A549 (cell line): ENCODE measurements around the gene PTBP1.

Experiments
- EHMT2 ChIP-seq: fragments of 200-600 bp; sonication (generic); IDR thresholded peaks from 2 replicates; pipeline ENCODE4 v1.6.1; 2016; ENCODE audit warnings: antibody characterized with exemption, low read depth, mild to moderate bottlenecking, moderate library complexity
- ESRRA ChIP-seq: fragments of 150-350 bp; IDR thresholded peaks from 2 replicates; pipeline ENCODE4 v1.6.1; 2014; ENCODE audit warnings: mild to moderate bottlenecking, low read length, borderline replicate concordance
- JUN ChIP-seq, 2 experiments: fragments of >200 bp; sonication (Bioruptor Twin); formaldehyde crosslinking; IDR thresholded peaks; 2 replicates in 1 of 2; 3 replicates in 1 of 2; pipeline ENCODE4 v1.6.1; 2016 to 2017
- MAZ ChIP-seq: fragments of 150-350 bp; IDR thresholded peaks from 2 replicates; pipeline ENCODE4 v1.6.1; 2014; ENCODE audit warnings: antibody characterized with exemption, low read depth, low read length, borderline replicate concordance
- NFE2L2 ChIP-seq: fragments of 150-350 bp; conservative IDR thresholded peaks from 2 replicates; pipeline ENCODE4 v1.6.1; 2014; ENCODE audit warnings: low read length
- PBX3 ChIP-seq: IDR thresholded peaks from 2 replicates; pipeline ENCODE4 v1.6.1; 2012
- POLR2A ChIP-seq: IDR thresholded peaks from 2 replicates; pipeline ENCODE4 v1.6.1; 2012; ENCODE audit warnings: mild to moderate bottlenecking, low read length
- RAD21 ChIP-seq, 2 experiments: fragments of >200 bp in 1 of 2; sonication (Bioruptor Twin) in 1 of 2; formaldehyde crosslinking in 1 of 2; IDR thresholded peaks in 1 of 2; conservative IDR thresholded peaks in 1 of 2; 2 replicates in 1 of 2; 3 replicates in 1 of 2; pipeline ENCODE4 v1.6.1; 2012 to 2018; ENCODE audit warnings: inconsistent platforms in 1 of 2
- RCOR1 ChIP-seq: fragments of 150-350 bp; IDR thresholded peaks from 2 replicates; pipeline ENCODE4 v1.6.1; 2014; ENCODE audit warnings: antibody characterized with exemption, low read length, low read depth
- REST ChIP-seq: fragments of 200-600 bp; sonication (generic); IDR thresholded peaks from 2 replicates; pipeline ENCODE4 v1.6.1; 2016; ENCODE audit warnings: antibody characterized with exemption, mild to moderate bottlenecking, moderate library complexity
- RFX5 ChIP-seq: fragments of 450-650 bp; IDR thresholded peaks from 2 replicates; pipeline ENCODE4 v1.7.1; 2014; ENCODE audit warnings: antibody characterized with exemption, mild to moderate bottlenecking, moderate library complexity
- RNF2 ChIP-seq: fragments of 200-600 bp; sonication (generic); IDR thresholded peaks from 2 replicates; pipeline ENCODE4 v1.6.1; 2016; ENCODE audit warnings: low read depth, mild to moderate bottlenecking, antibody characterized with exemption, moderate library complexity, borderline replicate concordance
- ZSCAN20 ChIP-seq: fragments of 250-450 bp; sonication (Bioruptor Pico); IDR thresholded peaks from 2 replicates; pipeline ENCODE4 v1.8.0; 2022; ENCODE audit warnings: mild to moderate bottlenecking, moderate library complexity
- TF ChIP-seq, protein P1 (sequence below): fragments of >200 bp; sonication (Bioruptor Twin); formaldehyde crosslinking; IDR thresholded peaks from 3 replicates; pipeline ENCODE4 v1.5.1; 2016

GRCh38 chr19:787536-787935, 9.7 kb upstream of the PTBP1 start:
- TF ChIP-seq, protein P1, sequence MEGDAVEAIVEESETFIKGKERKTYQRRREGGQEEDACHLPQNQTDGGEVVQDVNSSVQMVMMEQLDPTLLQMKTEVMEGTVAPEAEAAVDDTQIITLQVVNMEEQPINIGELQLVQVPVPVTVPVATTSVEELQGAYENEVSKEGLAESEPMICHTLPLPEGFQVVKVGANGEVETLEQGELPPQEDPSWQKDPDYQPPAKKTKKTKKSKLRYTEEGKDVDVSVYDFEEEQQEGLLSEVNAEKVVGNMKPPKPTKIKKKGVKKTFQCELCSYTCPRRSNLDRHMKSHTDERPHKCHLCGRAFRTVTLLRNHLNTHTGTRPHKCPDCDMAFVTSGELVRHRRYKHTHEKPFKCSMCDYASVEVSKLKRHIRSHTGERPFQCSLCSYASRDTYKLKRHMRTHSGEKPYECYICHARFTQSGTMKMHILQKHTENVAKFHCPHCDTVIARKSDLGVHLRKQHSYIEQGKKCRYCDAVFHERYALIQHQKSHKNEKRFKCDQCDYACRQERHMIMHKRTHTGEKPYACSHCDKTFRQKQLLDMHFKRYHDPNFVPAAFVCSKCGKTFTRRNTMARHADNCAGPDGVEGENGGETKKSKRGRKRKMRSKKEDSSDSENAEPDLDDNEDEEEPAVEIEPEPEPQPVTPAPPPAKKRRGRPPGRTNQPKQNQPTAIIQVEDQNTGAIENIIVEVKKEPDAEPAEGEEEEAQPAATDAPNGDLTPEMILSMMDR, result no peak
- TF ChIP-seq ESRRA (no peak), RFX5 (no peak), RNF2 (no peak), MAZ (no peak), POLR2A (no peak), RCOR1 (no peak), ZSCAN20 (no peak), EHMT2 (no peak), RAD21 (conservative IDR thresholded peaks at IDR 0.05 in 1 of 2, IDR thresholded peaks at IDR 0.05 in 1 of 2) (no peak), NFE2L2 (no peak), REST (no peak), JUN (IDR thresholded peaks at IDR 0.05) (no peak), PBX3 (no peak)
